ENCODE results near the gene AGK.

DNA sequence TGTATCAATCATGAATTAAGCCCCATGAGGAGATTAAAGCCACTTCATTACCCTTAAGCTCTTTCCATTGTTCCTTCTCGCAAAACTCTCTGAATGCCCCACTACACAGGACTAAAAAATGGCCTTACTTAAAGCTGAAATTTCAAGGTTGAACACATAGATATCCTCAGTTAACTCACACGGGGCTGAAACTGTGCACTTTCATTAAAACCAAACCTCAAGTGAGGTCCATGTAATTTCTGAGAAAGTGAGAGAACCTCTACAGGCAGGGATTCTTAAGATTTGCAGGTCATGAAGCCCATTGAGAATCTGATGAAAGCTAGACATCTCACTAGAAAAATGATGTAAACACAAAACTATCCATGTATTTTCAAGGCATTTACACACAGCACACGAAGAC is 134.9 kb downstream of the AGK start:
- TF ChIP-seq, protein P1, sequence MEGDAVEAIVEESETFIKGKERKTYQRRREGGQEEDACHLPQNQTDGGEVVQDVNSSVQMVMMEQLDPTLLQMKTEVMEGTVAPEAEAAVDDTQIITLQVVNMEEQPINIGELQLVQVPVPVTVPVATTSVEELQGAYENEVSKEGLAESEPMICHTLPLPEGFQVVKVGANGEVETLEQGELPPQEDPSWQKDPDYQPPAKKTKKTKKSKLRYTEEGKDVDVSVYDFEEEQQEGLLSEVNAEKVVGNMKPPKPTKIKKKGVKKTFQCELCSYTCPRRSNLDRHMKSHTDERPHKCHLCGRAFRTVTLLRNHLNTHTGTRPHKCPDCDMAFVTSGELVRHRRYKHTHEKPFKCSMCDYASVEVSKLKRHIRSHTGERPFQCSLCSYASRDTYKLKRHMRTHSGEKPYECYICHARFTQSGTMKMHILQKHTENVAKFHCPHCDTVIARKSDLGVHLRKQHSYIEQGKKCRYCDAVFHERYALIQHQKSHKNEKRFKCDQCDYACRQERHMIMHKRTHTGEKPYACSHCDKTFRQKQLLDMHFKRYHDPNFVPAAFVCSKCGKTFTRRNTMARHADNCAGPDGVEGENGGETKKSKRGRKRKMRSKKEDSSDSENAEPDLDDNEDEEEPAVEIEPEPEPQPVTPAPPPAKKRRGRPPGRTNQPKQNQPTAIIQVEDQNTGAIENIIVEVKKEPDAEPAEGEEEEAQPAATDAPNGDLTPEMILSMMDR (IDR thresholded peaks at IDR 0.05; ENCODE audit: low read depth, low read length) = no peak
- no peak for TF ChIP-seq EZH2phosphoT487 (IDR thresholded peaks at IDR 0.05; ENCODE audit: low read depth)

Data from OCI-LY3 (cell line).